Measurements from ENCODE around the gene ZNF567.

Gene ZNF567

GRCh38 chr19:36750066-36750691 lies 62.8 kb downstream of the ZNF567 start:
- DNase-seq (ENCODE audit: low spot score), result no peak
